Measurements from ENCODE around the gene TAF3. TPM values are rescaled to one million over a fixed set of nuclear protein-coding genes. Genes with fewer than 3 reads are reported as not detected.
"Not testable (repeated sequence)": the region's sequence is repeated elsewhere in the genome, so short reads cannot be mapped to it uniquely, and the experiment has no call there.

Gene TAF3
- polyA plus RNA-seq, result 10 to 100 TPM in 1 of 3 donors, 1 to 10 TPM in 2; 3.5 to 13.2 (median 5.5) TPM

- Mint-ChIP-seq H3K4me1 (peaks cover 32 to 45% of the 10 kb centered on the region in 2 donors), H3K27me3 (ENCODE audit: low read depth in 3 of 3) (peaks cover 3 to 17% (median 5%) of the 10 kb centered on the region in 3 donors), H3K4me3 (peak within 1 kb of the TSS; percentile 95 to 100 (median 98)), H3K36me3 (no peaks in the 10 kb centered on the region), H3K27ac (peak within 1 kb of the TSS; percentile 83 to 99 (median 86)), H3K9me3 (no peaks in the 10 kb centered on the region)
- peak; percentile 85 to 86 (median 86) for DNase-seq
Measured at GRCh38 chr10:7818295-7819120, at the start of gene TAF3. Gene TAF3, plus strand, starts transcription at chr10:7818505. Its CDS starts 205 bp downstream, at chr10:7818710.

GRCh38 chr10:7773845-7774801, 44.2 kb upstream of the TAF3 start:
- H3K27me3 Mint-ChIP-seq (ENCODE audit: low read depth in 3 of 3), result no peaks in the 10 kb centered on the region
- no peak for DNase-seq
- H3K36me3 Mint-ChIP-seq, result peaks cover 22 to 46% (median 35%) of the 10 kb centered on the region in 3 donors
- peak overlapping the region in 1 of 6 donors; percentile 15 for H3K27ac Mint-ChIP-seq
- no peaks in the 10 kb centered on the region for H3K4me1 Mint-ChIP-seq
- no peak overlapping the region for H3K4me3 Mint-ChIP-seq
- no peaks in the 10 kb centered on the region for H3K9me3 Mint-ChIP-seq

GRCh38 chr10:7776777-7777176, 41.5 kb upstream of the TAF3 start:
- Mint-ChIP-seq H3K4me1 (peaks cover 3 to 12% of the 10 kb centered on the region in 2 donors), H3K4me3 (no peak overlapping the region), H3K27ac (no peak overlapping the region), H3K9me3 (no peaks in the 10 kb centered on the region), H3K27me3 (ENCODE audit: low read depth in 3 of 3) (no peaks in the 10 kb centered on the region), H3K36me3 (peaks cover 23 to 47% (median 38%) of the 10 kb centered on the region in 3 donors)
- no peak for DNase-seq

GRCh38 chr10:7782194-7782593, 36.1 kb upstream of the TAF3 start:
- DNase-seq; H3K27me3 Mint-ChIP-seq (ENCODE audit: low read depth in 3 of 3): not testable (repeated sequence)
- H3K36me3 Mint-ChIP-seq, result peaks cover 15 to 26% (median 22%) of the 10 kb centered on the region in 3 donors

GRCh38 chr10:7786430-7786829, 31.9 kb upstream of the TAF3 start:
- Mint-ChIP-seq H3K4me3 (no peak overlapping the region), H3K27me3 (ENCODE audit: low read depth in 3 of 3) (peaks cover 0 to 2% (median 0%) of the 10 kb centered on the region in 3 donors), H3K27ac (peak overlapping the region in 1 of 6 donors; percentile 31), H3K9me3 (no peaks in the 10 kb centered on the region), H3K4me1 (peaks cover 0 to 47% of the 10 kb centered on the region in 2 donors), H3K36me3 (peaks cover 0 to 8% (median 0%) of the 10 kb centered on the region in 3 donors)
- no peak for DNase-seq

More at GRCh38 chr10:7782194-7782593, 36.1 kb upstream of the TAF3 start:
- H3K4me3 Mint-ChIP-seq, H3K9me3 Mint-ChIP-seq, H3K27ac Mint-ChIP-seq: not testable (repeated sequence)
- H3K4me1 Mint-ChIP-seq, result peaks cover 12 to 24% of the 10 kb centered on the region in 2 donors

GRCh38 chr10:7787150-7787856, 31.0 kb upstream of the TAF3 start:
- H3K4me1 Mint-ChIP-seq, result peaks cover 0 to 56% of the 10 kb centered on the region in 2 donors
- H3K27me3 Mint-ChIP-seq (ENCODE audit: low read depth in 3 of 3), result peaks cover 0 to 2% (median 0%) of the 10 kb centered on the region in 3 donors
- H3K9me3 Mint-ChIP-seq, result no peaks in the 10 kb centered on the region
- no peak overlapping the region for H3K4me3 Mint-ChIP-seq
- H3K36me3 Mint-ChIP-seq, result peaks cover 0 to 8% (median 0%) of the 10 kb centered on the region in 3 donors
- peak in 1 of 3 donors; percentile 1 for DNase-seq
- no peak overlapping the region for H3K27ac Mint-ChIP-seq

GRCh38 chr10:7787857-7788638, 30.3 kb upstream of the TAF3 start, which contains the start of the genes ATP5F1C and KIN:
Gene ATP5F1C, plus strand, starts transcription at chr10:7788177. Its CDS starts 31 bp downstream, at chr10:7788208.
Gene KIN, minus strand, starts transcription at chr10:7787993. Its CDS starts 60 bp downstream, at chr10:7787933.
- H3K4me1 Mint-ChIP-seq, result peaks cover 0 to 61% of the 10 kb centered on the region in 2 donors
- peak within 1 kb of the TSS in 2 of 6 donors; percentile 85 to 86 for H3K27ac Mint-ChIP-seq
- H3K36me3 Mint-ChIP-seq, result peaks cover 0 to 8% (median 0%) of the 10 kb centered on the region in 3 donors
- peaks cover 0 to 2% (median 0%) of the 10 kb centered on the region in 3 donors for H3K27me3 Mint-ChIP-seq (ENCODE audit: low read depth in 3 of 3)
- no peaks in the 10 kb centered on the region for H3K9me3 Mint-ChIP-seq
- peak; percentile 97 to 98 (median 98) for DNase-seq
- H3K4me3 Mint-ChIP-seq, result no peak within 1 kb of the TSS

- DNase-seq, result no peak
- H3K9me3 Mint-ChIP-seq, result no peaks in the 10 kb centered on the region
- H3K4me3 Mint-ChIP-seq, result no peak overlapping the region
- H3K4me1 Mint-ChIP-seq, result peaks cover 0 to 61% of the 10 kb centered on the region in 2 donors
- peaks cover 0 to 2% (median 0%) of the 10 kb centered on the region in 3 donors for H3K27me3 Mint-ChIP-seq (ENCODE audit: low read depth in 3 of 3)
- H3K36me3 Mint-ChIP-seq, result peaks cover 0 to 5% (median 0%) of the 10 kb centered on the region in 3 donors
- H3K27ac Mint-ChIP-seq, result peak overlapping the region in 2 of 6 donors; percentile 85 to 86
Measured at GRCh38 chr10:7788639-7789286, 29.5 kb upstream of the TAF3 start.

GRCh38 chr10:7789390-7789789, 28.9 kb upstream of the TAF3 start:
- H3K27me3 Mint-ChIP-seq (ENCODE audit: low read depth in 3 of 3), result peaks cover 0 to 2% (median 0%) of the 10 kb centered on the region in 3 donors
- H3K36me3 Mint-ChIP-seq, result peaks cover 0 to 5% (median 0%) of the 10 kb centered on the region in 3 donors
- H3K9me3 Mint-ChIP-seq, result no peaks in the 10 kb centered on the region
- H3K4me3 Mint-ChIP-seq, result peak overlapping the region in 1 of 5 donors; percentile 37
- peak overlapping the region in 5 of 6 donors; percentile 53 to 86 (median 53) for H3K27ac Mint-ChIP-seq
- DNase-seq, result no peak
- peaks cover 0 to 64% of the 10 kb centered on the region in 2 donors for H3K4me1 Mint-ChIP-seq

GRCh38 chr10:7792541-7792940, 25.8 kb upstream of the TAF3 start:
- Mint-ChIP-seq H3K9me3 (no peaks in the 10 kb centered on the region), H3K4me3 (no peak overlapping the region), H3K4me1 (peaks cover 9 to 66% of the 10 kb centered on the region in 2 donors), H3K36me3 (peaks cover 8 to 14% (median 8%) of the 10 kb centered on the region in 3 donors), H3K27me3 (ENCODE audit: low read depth in 3 of 3) (peaks cover 0 to 2% (median 0%) of the 10 kb centered on the region in 3 donors), H3K27ac (peak overlapping the region in 2 of 6 donors; percentile 6 to 8)
- no peak for DNase-seq

- Mint-ChIP-seq H3K27ac (no peak overlapping the region), H3K9me3 (no peaks in the 10 kb centered on the region), H3K4me3 (no peak overlapping the region), H3K4me1 (peaks cover 10 to 55% of the 10 kb centered on the region in 2 donors), H3K27me3 (ENCODE audit: low read depth in 3 of 3) (no peaks in the 10 kb centered on the region), H3K36me3 (peaks cover 11 to 20% (median 12%) of the 10 kb centered on the region in 3 donors)
- DNase-seq, result no peak
Measured at GRCh38 chr10:7794251-7795026, 23.9 kb upstream of the TAF3 start.

All from immature natural killer cell (primary cell).